HG02642 (cell line): Measurements from ENCODE around the gene SNAPC2.
A peak's percentile ranks its signal among the peaks of the same experiment; 100 is the strongest.
"Not testable (repeated sequence)": the region's sequence is repeated elsewhere in the genome, so short reads cannot be mapped to it uniquely, and the experiment has no call there.

ENCODE experiments used
- ATAC-seq: cut with Tn5 transposase; IDR thresholded peaks from one replicate; pipeline ENCODE4 v1.9.1; 2021; ENCODE audit warnings: mild to moderate bottlenecking; ENCODE audit not compliant: unreplicated experiment, poor library complexity

The SNAPC2 gene

DNA sequence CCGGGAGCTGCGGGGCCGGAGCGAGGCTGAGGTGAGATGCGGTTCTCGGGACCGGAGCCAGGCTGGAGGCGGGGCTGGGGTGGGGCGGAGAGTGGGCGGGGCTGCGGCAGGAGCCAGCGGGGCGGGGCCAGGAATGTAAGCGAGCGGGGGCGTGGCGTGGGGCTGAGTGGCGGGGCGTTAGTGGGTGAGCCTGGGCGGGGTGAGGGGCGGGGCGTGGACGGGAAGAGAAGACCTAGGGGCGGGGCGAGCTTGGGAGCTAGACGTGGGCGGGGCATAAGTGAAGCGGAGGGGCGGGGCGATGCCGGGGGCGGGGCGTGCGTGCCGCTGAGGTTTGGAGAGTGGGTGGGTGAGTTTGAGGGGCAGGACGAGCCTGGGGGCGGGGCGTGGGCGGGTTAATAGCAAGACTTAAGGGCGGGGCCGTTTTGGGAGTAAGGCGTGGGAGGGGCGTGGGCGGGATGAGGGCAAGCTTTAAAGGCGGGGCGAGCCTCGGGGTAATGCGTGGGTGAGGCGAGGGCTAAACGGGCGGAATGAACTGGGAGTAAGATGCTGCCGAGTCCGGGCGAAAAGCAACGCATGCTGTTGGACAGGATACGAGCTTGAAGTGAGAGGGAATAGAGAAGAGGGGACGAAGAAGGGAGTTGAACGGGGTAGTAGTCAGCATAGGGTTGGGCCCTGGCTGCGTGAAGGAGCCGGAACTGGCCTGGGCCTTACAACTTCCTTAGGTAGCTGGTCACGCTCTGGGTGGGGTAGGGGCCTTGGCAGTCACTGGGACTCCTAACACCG is 572 bp downstream of the SNAPC2 start:
- peak; percentile 50 for ATAC-seq

DNA sequence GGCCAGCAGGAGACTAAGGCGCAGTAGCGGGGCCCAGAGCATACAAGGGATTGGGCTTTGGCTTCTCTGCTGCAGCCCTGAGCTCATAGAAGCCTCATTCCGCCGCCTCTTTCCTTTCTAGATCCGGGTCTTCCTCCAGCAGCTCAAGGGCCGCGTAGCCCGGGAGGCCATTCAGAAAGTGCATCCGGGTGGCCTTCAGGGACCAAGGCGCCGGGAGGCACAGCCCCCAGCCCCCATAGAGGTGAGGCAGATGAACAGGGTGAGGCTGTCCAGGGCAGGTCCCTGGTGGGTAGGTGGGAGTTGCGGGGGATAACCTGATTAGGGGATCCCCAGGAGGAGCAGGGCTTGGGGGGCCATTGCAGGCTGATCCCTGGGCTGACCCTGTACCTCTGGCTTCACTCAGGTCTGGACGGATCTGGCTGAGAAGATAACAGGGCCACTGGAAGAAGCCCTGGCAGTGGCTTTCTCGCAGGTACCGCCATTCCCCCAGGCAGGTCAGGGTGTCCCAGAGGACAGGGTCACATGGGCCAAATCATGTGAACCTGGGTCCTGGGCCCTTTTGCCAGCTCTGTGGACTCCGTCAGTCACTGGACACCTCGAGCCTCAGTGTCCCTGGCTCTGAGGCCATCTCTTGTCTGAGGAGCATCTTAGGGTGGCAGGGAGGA is 1.3 kb downstream of the SNAPC2 start:
- ATAC-seq = no peak

DNA sequence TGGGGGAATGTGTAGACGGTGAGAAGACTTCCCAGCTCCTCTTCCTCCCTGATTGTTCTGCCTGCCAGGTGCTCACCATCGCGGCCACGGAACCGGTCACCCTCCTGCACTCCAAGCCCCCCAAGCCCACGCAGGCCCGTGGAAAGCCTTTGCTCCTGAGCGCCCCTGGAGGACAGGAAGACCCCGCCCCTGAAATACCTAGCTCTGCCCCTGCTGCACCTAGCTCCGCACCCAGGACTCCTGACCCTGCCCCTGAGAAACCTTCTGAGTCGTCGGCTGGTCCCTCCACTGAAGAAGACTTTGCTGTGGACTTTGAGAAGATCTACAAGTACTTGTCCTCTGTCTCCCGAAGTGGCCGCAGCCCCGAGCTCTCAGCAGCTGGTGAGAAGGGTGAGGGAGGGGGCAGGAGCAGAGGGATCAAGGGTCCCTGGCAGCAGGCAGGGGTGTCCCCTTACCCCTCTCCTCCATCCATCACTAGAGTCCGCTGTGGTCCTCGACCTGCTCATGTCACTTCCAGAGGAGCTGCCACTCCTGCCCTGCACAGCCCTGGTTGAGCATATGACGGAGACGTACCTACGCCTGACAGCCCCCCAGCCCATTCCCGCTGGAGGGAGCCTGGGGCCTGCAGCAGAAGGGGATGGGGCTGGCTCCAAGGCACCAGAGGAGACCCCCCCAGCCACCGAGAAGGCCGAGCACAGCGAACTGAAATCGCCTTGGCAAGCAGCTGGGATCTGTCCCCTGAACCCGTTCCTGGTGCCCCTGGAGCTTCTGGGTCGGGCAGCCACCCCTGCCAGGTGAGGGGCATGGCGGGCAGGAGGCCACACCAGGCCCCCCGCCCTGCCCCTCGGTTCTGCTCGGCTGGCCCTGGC is 2.1 kb downstream of the SNAPC2 start:
- ATAC-seq = no peak

DNA sequence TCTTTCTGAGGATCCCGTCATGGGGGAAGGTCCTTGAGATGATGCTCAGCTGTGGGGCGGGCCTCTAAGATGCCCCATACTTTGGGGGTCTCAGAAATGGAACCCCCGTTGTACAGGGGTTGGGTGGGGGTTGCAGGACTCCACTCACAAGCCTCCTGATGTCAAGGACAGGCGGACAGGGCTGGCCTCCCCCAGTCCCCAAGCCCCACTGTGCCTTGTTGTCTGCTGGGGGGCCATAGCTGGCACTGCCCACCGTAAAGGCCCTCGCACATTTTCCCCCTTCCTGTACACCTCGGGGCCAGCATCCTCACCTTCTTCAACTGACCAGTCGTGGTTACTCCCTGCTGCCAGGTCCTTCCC is 2.7 kb downstream of the SNAPC2 start:
- ATAC-seq = no peak

DNA sequence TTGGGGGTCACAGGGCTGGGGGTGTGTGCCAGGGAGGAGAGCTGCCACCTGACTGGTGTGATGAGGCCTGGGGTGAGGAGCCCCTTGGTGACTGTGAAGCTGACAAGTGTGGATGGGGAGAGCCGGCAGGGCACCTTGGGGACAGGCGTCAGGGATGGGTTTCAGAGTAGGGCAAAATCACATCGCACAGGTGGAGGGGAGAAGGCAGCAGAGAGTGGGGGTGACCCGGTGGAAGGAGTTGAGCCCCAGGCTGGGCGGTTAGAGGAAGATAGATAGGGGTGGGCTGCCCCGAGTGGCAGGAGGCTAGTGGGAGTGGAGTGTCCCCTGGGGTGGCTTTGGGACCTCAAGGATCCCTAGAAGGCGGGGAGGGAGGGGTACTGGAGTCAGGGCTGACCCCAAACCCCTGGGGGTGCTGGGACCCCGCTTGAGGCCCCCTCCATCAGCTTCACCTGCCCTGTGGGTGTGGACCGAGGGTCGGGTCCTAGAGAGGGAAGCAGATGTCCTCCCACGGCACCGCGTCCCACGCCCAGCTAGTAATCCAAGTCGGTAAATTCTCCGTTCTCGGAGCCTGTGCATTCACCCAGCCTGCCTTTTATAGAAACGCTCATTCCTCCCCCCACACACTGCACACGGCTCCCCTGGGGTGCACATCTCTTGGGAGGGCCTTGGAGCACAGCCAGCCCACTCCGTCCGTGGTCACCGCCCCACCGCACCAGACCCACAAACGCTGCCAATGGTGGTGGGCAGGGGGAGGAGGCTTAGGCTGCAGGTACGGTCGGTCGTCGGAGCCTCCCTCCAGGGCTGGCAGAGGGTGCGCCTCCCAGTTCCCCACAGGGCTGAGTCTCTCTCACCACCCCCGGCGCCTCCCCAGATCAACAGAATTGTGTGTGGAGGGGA is 3.4 kb downstream of the SNAPC2 start:
- no peak for ATAC-seq

DNA sequence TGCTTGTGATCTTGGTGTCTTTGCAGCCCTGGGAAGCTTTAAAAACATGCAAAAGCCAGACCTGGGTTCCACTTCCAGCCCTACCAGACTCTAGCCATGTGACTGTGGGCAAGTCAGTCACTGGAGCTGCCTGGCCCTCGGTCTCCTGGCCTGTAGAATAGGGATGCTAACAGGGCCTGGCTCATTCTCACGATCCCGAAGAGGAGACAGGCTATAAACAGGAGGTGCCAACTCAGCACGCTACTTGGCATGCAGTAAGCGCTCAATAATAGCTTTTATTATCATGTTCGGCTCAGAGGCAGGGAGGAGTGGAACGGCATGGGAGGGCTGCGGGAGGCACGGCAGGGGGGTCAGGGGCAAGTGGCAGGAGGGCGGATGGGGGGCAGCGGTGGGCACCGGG is 4.1 kb downstream of the SNAPC2 start:
- ATAC-seq = no peak

DNA sequence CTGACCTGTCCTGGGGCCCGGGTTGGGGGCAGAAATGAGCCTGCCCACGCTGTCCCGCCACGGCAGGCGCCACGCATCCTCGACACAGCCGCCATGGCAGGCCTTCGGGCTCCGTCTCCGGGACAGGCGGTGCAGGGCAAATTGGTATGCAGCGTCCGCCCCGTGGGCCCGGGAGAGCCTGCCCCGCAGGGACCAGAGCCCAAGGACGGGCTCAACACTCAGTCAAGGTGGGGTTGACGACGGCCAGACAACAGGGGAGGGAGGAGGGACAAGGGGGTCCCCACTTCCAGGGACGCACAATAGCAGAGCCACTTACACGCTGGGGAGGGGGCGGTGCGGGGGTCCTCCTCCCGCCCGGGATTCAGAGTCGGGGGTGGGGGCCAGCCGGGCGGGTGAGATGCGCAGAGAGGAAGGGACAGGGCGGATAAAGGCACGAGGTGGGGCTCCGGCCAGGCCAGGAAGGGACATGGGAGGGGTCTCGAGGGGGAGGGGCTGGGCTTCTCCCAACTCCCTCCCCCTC is 4.6 kb downstream of the SNAPC2 start:
- ATAC-seq = no peak

DNA sequence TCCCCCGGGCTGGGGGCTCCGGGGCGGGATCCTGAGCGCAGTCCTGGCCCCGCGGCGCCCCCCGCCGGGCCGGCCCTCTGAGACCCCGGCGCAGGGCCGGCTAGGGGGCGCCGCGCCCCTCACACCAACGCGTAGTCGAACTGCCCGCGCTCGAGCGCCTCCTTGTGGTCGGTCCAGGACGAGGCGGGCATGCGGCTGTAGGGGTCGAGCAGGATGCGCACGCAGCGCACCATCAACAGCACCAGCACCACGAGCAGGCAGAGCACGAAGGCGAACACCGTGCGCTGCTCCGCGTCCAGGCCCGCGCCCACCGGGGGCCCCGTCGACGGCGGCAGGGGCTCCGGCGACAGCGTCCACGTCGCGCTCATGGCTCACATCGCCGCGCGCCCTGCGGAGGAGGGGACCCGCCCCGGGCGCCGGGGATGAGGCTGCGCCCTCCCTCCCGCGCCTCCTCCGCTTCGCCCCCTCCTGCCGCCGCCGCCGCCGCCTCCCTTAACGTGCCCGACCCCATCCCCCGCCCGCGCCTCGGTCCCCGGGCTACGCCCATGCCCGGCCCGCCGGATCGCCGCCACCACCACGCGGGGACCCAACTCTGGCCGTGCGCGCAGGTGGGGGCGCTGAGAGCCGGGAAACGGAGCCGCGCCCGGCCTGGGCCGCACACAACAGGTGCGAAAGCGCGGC is 5.2 kb downstream of the SNAPC2 start:
- no peak for ATAC-seq

DNA sequence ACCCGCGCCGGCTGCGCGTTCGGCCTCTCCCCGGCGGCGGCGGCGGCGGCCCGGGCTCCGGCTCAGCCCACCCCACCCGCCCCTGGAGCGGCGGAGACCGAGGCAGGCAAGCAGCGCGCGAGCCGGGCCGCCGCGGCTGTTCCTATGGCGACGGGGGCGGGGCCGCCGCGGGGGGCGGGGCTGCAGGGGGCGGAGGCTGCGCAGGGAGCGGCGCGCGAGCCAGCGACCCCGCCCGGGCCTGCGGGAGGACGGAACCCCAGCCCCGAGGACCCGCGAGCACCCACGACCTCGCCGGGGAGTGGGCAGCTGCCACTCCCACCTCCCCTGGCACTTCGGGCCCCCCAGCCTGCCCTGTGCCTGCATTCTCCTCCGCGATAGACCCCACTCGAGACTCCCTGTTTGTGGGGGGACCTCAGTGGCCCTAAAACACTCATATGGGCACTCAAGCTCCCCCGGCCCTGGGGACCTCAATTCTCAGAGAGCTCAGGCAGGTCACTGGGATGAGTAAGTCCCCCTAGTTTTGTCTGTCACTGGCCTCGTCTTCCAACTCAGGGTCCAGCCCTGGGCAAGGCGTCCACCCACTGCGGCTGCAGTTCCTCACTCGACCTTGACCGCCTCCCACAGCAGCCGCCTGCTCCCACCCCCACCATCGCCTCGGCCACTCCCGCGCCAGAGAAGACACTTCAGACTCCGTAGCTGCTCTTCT is 6.0 kb downstream of the SNAPC2 start, which contains the start of gene CTXN1:
Gene CTXN1, minus strand, starts transcription at position 115 of the 706 bp plus-strand sequence. CDS start 597 bp downstream, outside the sequence.
- ATAC-seq = no peak

DNA sequence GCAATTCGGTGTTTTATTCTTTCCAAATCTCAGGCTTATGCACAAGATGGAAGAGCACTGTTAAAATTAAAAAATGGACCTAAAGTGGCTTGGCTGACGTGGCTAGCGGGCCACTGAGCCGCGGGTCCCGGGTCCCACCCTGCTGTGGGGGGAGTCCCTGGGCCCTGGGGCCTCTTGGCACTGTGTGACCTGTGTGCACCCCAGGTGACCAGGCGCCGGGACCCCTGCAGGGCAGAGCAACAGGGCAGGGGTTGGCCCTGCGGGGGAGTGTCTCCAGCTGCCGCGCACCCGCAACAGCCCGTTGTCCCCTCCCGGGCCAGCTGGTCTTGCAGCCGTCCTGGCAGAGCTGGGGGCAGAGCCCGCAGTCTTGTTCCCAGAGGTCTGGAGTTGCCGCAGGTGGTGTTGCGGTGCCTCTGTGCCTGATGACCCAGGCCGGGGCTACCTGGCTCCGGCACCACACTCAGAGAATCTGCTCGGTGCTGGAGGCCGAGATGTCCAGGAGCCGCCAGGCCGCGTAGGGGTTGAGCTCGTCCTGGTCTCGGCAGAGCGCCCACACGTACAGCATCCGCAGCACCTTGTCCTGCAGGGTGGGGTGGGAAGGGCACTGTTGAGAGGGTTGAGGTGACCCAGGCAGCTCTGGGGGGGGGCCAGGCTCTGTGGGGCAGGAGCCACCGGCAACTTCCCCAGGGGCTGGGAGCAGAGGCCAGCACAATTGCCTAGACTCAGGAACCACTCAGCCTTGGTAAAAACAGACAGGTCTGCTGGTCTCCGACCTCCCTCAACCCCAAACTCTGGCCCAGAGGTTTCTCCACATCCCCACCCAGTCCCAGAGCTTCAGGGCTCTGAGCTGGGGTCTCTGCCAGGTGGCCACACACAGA is 6.8 kb downstream of the SNAPC2 start:
- no peak for ATAC-seq

DNA sequence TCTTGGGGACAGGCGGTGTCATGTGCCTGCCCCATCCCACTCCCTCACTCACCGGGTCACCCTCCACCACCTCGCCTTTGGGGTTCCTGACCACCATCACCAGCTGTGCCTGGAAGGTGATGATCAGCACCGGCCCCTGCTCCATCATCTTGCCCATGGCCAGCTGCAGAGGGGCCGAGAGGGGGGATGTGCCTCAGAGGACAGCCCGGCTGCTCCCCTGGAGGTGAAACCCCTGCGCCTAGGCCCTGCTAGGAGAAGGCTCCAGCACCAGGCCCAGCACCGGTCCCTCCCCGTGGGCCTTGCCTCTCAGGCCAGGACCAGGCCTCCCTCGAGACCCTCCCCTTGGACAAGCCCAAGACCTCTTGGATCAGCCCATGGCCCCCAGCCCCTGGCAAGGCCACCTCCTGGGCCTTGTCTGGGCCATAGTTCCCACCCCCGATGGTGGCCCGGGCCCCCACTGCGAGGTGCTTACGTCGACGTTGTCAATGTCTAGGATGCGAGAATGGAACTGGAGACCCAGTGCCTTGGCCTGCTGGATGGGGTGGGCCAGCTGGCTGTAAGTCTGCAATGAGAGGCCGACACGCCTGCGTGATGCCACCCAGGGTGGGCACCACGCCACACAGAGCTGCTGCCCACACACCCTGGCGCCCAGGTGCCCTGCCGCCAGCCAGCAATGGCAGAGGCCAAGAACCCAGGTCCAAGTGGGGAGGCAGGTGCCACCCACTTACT is 7.6 kb downstream of the SNAPC2 start:
- no peak for ATAC-seq

DNA sequence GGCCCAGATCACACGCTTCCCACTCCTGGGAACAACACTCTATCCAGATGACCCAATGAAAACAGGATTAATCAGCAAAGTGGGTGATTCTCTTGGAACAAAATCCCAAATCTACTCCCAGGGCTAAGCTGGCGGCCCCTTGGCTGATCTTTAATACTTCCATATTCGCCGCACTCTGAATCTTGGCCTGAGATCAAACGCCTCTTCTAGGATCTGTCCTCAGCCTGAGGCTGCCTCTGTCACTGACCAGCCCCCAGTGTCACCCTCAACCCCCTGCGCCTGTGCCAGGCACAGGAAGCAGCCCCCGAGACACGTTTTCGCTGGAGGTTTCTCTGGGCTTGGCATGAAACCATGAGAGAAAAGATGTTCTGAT is 8.2 kb downstream of the SNAPC2 start:
- ATAC-seq = no peak

DNA sequence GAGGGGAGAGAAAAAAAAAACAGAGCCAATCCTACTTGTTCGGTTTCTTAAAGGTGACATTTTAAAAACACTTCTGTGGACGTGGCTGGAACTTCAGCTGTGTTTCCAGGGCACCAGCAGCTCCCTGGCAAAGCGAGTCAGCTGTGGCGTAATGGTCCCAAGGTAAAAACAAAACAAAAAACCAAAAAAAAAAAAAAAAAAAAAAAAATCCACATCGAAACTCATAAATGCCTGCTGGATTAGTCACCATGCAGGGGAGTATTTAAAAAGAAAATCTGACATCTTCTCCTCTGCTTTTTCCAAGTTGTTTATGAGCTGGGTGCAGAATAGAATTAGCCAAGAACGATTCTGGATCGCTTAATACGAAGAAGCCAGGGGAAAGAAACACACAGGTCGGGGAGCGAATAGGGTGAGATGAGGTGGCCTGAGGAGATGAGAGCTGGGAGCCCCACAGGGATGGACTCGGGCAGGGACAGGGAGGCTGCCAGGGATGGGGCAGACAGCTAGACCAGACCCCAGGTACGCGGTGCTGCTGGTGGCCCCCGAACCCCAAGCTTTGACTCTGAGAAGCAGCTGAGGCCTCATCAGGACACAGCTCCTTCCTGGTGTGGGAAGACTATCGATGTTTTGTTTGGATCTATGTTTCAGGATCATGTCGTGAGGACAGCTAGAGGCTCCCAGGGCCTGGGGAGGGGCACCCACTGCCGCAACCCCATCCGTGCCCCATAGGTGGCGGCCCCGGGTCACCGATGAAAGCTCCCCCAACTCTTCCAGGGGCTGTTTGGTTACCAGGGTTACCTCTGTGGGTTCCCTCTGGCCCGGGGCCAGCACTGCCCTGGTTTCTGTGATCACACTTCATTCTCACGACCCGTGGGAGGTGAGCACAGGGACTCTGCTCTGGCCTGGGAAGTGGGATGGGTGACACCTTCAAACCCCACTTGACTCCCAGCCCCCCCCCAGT is 8.9 kb downstream of the SNAPC2 start:
- no peak for ATAC-seq

DNA sequence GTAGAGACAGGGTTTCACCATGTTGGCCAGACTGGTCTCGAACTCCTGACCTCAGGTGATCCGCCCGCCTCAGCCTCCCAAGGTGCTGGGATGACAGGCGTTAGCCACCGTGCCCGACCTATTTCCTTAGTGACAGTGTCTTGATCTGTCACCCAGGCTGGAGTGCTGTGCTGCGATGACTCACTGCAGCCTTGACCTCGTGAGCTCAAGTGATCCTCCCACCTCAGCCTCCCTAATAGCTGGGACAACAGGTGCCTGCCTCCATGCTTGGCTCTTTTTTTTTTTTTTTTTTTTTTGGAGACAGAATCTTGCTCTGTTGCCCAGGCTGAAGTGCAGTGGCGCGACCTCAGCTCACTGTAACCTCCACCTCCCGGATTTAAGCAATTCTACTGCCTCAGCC is 9.9 kb downstream of the SNAPC2 start:
- not testable (repeated sequence) for ATAC-seq

DNA sequence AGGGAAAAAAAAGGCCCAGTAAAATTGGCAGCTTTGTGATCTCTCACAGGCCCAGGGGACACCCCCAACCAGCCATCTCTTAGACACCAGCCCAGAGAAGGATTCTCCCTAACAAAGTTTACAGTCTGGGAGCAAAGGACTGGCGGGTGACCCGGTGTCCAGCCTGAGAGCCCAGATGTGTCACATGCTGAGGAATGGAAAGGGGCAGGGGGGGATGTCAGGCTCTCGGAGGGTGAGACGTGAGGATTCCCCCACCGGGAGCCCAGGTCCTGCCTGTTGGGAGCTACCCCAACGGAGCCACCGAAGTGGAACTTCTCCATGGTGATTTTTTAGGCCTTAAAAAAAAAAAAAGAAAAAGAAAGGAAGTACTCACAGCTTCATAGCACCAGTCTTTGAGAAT is 10.6 kb downstream of the SNAPC2 start:
- no peak for ATAC-seq
